ENCODE data around the gene CNTNAP2. TPM values are rescaled to one million over a fixed set of nuclear protein-coding genes. Genes with fewer than 3 reads are reported as not detected.

CNTNAP2 gene
- total and polyA plus RNA-seq, 9 of the 15 experiments (the other 6 are each of a cell fraction or from before 2014, with no cell fraction given), result 0.04 to 0.62 (median 0.09) TPM; not detected in 4

DNA sequence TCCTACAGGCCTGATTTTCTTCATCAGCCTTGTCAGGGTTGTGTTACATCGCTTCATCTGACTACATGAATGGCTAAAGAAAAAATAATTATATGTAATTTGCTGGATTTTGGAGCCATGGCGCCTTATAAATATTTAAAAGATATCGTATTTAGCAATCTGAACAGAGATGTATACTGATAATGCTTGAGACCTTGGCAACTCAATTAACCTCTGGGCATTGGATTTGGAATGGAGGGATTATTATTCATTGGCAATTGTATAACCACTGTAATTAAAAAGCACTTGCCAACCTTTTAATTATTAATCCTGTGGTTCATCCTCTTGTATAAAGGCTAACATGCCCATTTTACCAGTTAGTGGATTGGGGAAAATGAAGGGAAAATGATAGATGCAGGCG, 745.1 kb downstream of the CNTNAP2 start (continued):
- no peak for TF ChIP-seq ZNF449 (CRISPR knock-in tag; IDR thresholded peaks at IDR 0.05)
- no peak for TF ChIP-seq YBX1 (IDR thresholded peaks at IDR 0.05)
- no peak for TF ChIP-seq ZNF699 (CRISPR knock-in tag; IDR thresholded peaks at IDR 0.05; ENCODE audit: insufficient replicate concordance)
- TF ChIP-seq HDGF (IDR thresholded peaks at IDR 0.05), result no peak
- no peak for TF ChIP-seq ZBTB7A (IDR thresholded peaks at IDR 0.05; ENCODE audit: borderline replicate concordance, control insufficient read depth, low read depth, low read length)
- TF ChIP-seq GABPB1 (CRISPR knock-in tag; IDR thresholded peaks at IDR 0.05), result no peak
- no peak for TF ChIP-seq NFE2L1 (tag; IDR thresholded peaks at IDR 0.05; ENCODE audit: borderline replicate concordance, low read depth)
- no peak for TF ChIP-seq RBM22 (IDR thresholded peaks at IDR 0.05; ENCODE audit: low read depth, low read length, poor library complexity, severe bottlenecking)
- TF ChIP-seq MAFF (IDR thresholded peaks at IDR 0.05; ENCODE audit: low read length), result no peak
- no peak for TF ChIP-seq ADNP (tag; IDR thresholded peaks at IDR 0.05)
- no peak for TF ChIP-seq SMAD3 (CRISPR knock-in tag; conservative IDR thresholded peaks at IDR 0.05)
- TF ChIP-seq ZFP30 (CRISPR knock-in tag; IDR thresholded peaks at IDR 0.05; ENCODE audit: borderline replicate concordance), result no peak
- no peak for TF ChIP-seq CSDE1 (IDR thresholded peaks at IDR 0.05)
- TF ChIP-seq CTBP1 (IDR thresholded peaks at IDR 0.05; ENCODE audit: borderline replicate concordance), result no peak
- no peak for TF ChIP-seq PATZ1 (CRISPR knock-in tag; IDR thresholded peaks at IDR 0.05; ENCODE audit: borderline replicate concordance)
